GM12878 (cell line): ENCODE data around the gene CLSTN2. TPM values are rescaled to one million over a fixed set of nuclear protein-coding genes. Genes with fewer than 3 reads are reported as not detected.

ENCODE experiments used
- ATAC-seq: fragments of 200-7000 bp; cut with Tn5 transposase; 3 replicates; pipeline ENCODE4 v1.9.1; 2020; ENCODE audit warnings: mild to moderate bottlenecking, moderate library complexity
- BruUV-seq: library from RNA; stranded (reverse); fragments of 400-500 nt; replicated peaks from 2 replicates; lab custom pipeline; 2021; lab: Mats Ljungman, UMichigan
- CTCF ChIA-PET: fragments of 300-600 bp; sonication (Branson Sonifier 250); formaldehyde crosslinking; extraction: SDS; loops from one replicate; lab custom pipeline; 2021; ENCODE audit warnings: inconsistent platforms; lab: Yijun Ruan, JAX
- POLR2A ChIA-PET: fragments of 350-600 bp; formaldehyde crosslinking; extraction: SDS; loops from one replicate; lab custom pipeline; 2021; ENCODE audit warnings: inconsistent platforms; lab: Charles Lee
- RAD21 ChIA-PET: fragments of 300-600 bp; sonication (Branson Sonifier 250); formaldehyde crosslinking; loops from one replicate; lab custom pipeline; 2023; ENCODE audit warnings: antibody characterized with exemption; ENCODE audit not compliant: unreplicated experiment; lab: Charles Lee
- SMC1A ChIA-PET: fragments of 300-600 bp; sonication (Branson Sonifier 250); formaldehyde crosslinking; loops from one replicate; lab custom pipeline; 2023; ENCODE audit not compliant: unreplicated experiment, uncharacterized antibody; lab: Charles Lee
- DNase-seq: peaks from one replicate; pipeline ENCODE4 v3.0.0-alpha.2; 2011; ENCODE audit warnings: low read depth, low spot score
- FAIRE-seq: peaks from 3 replicates; lab custom pipeline; 2011; peaks lifted over from hg19 to GRCh38; lab: Jason Lieb, UNC
- H2AFZ ChIP-seq: 2 replicates; pipeline ENCODE4 v1.6.0; 2011; ENCODE audit warnings: low read depth, low read length, control low read depth; ENCODE audit not compliant: control insufficient read depth
- H3K27ac ChIP-seq: 2 replicates; pipeline ENCODE4 v1.5.1; 2011; ENCODE audit warnings: control low read depth; ENCODE audit not compliant: control insufficient read depth, insufficient read depth
- H3K27me3 ChIP-seq, 2 experiments: replicated peaks in 1 of 2; 2 replicates each; pipeline versions ENCODE4 v1.6.0 to v1.6.1; 2011; ENCODE audit warnings: low read length in 1 of 2; ENCODE audit not compliant: control insufficient read depth in 2 of 2, insufficient read depth in 2 of 2
- H3K36me3 ChIP-seq, 2 experiments: 2 replicates each; pipeline ENCODE4 v1.5.1; 2011; ENCODE audit warnings: low read length in 1 of 2; ENCODE audit not compliant: control insufficient read depth in 2 of 2, insufficient read depth in 2 of 2
- H3K4me1 ChIP-seq: 2 replicates; pipeline ENCODE4 v1.6.1; 2011; ENCODE audit warnings: mild to moderate bottlenecking, low read length, moderate library complexity, mixed read lengths; ENCODE audit not compliant: control insufficient read depth, insufficient read depth
- H3K4me2 ChIP-seq: 2 replicates; pipeline ENCODE4 v1.6.0; 2011; ENCODE audit warnings: control low read depth; ENCODE audit not compliant: control insufficient read depth, insufficient read depth
- H3K4me3 ChIP-seq: fragments of 200-600 bp; sonication (generic); 2 replicates; pipeline ENCODE4 v1.5.1; 2016
- H3K79me2 ChIP-seq: 2 replicates; pipeline ENCODE4 v1.6.0; 2011; ENCODE audit warnings: low read length; ENCODE audit not compliant: control insufficient read depth, insufficient read depth
- H3K9ac ChIP-seq: 2 replicates; pipeline ENCODE4 v1.8.0; 2011; ENCODE audit warnings: low read length, control low read depth, mixed read lengths; ENCODE audit not compliant: control insufficient read depth, insufficient read depth
- H3K9me3 ChIP-seq: replicated peaks from 3 replicates; pipeline ENCODE4 v1.5.1; 2011; ENCODE audit warnings: mild to moderate bottlenecking, low read length; ENCODE audit not compliant: control insufficient read depth, insufficient read depth
- H4K20me1 ChIP-seq: 2 replicates; pipeline ENCODE4 v1.6.0; 2011; ENCODE audit not compliant: control insufficient read depth, insufficient read depth
- ETV6 ChIP-seq, 2 experiments: fragments of 450-650 bp in 1 of 2; IDR thresholded peaks in 1 of 2; conservative IDR thresholded peaks in 1 of 2; 2 replicates each; pipeline ENCODE4 v1.6.1; 2014; ENCODE audit warnings: antibody characterized with exemption in 1 of 2, borderline replicate concordance in 1 of 2, low read depth in 1 of 2, mild to moderate bottlenecking in 1 of 2, moderate library complexity in 1 of 2
- HSF1 ChIP-seq: fragments of 150-350 bp; IDR thresholded peaks from 2 replicates; pipeline ENCODE4 v1.6.1; 2014; ENCODE audit warnings: mild to moderate bottlenecking, low read depth, low read length
- IRF4 ChIP-seq: IDR thresholded peaks from 2 replicates; pipeline ENCODE4 v1.6.1; 2011; ENCODE audit warnings: low read depth, low read length
- KDM1A ChIP-seq: fragments of 200-600 bp; sonication (generic); IDR thresholded peaks from 2 replicates; pipeline ENCODE4 v1.6.1; 2016; ENCODE audit warnings: borderline replicate concordance
- MLLT1 ChIP-seq: fragments of 450-650 bp; IDR thresholded peaks from 2 replicates; pipeline ENCODE4 v1.6.1; 2016; ENCODE audit warnings: mild to moderate bottlenecking
- MYC ChIP-seq: IDR thresholded peaks from 2 replicates; pipeline ENCODE4 v1.6.1; 2011; ENCODE audit warnings: mild to moderate bottlenecking, low read length, moderate library complexity, inconsistent platforms; ENCODE audit not compliant: insufficient read depth, insufficient replicate concordance, insufficient read length, severe bottlenecking
- NFYA ChIP-seq: IDR thresholded peaks from 2 replicates; pipeline ENCODE4 v1.6.1; 2011; ENCODE audit warnings: low read depth, mild to moderate bottlenecking, low read length, improper control_type of control experiment, borderline replicate concordance
- NR2C2 ChIP-seq: IDR thresholded peaks from 2 replicates; pipeline ENCODE4 v1.6.1; 2011; ENCODE audit warnings: borderline replicate concordance, low read depth; ENCODE audit not compliant: control insufficient read depth, insufficient read length
- SMARCA5 ChIP-seq: fragments of 450-650 bp; IDR thresholded peaks from 2 replicates; pipeline ENCODE4 v1.6.1; 2017; ENCODE audit warnings: mild to moderate bottlenecking
- SREBF1 ChIP-seq: IDR thresholded peaks from 2 replicates; pipeline ENCODE4 v1.6.1; 2012; ENCODE audit warnings: mild to moderate bottlenecking, low read length
- STAT3 ChIP-seq: IDR thresholded peaks from 2 replicates; pipeline ENCODE4 v1.6.1; 2011; ENCODE audit warnings: low read depth, low read length, improper control_type of control experiment
- SUPT20H ChIP-seq: IDR thresholded peaks from 2 replicates; pipeline ENCODE4 v1.6.1; 2011; ENCODE audit warnings: low read depth, mild to moderate bottlenecking, low read length, moderate library complexity, borderline replicate concordance; ENCODE audit not compliant: control insufficient read depth
- in situ Hi-C: fragments of 300-500 bp; cut with MboI; formaldehyde crosslinking; loops from 9 replicates; pipeline ENCODE4 v1.14.3; 2018; ENCODE audit warnings: mixed read lengths
- intact Hi-C: fragments of 100-400 bp; cut with micrococcal nuclease; formaldehyde crosslinking; loops from one replicate; pipeline ENCODE4 v1.14.2; 2022; ENCODE audit not compliant: unreplicated experiment
- polyA plus RNA-seq, 11 experiments: library from polyadenylated mRNA; depleted of rRNA in 4 of 11; unstranded in 6 of 11; stranded (reverse) in 5 of 11; fragments of >200 nt; fragmentation: Nextera tagmentation in 4 of 11; fragmentation: Illumina TruSeq in 1 of 11; extraction: Ambion mirVana in 4 of 11; extraction: Trizol in 1 of 11; gene quantifications; 1 replicate in 1 of 11; 2 replicates in 10 of 11; pipeline versions ENCODE4 v1.2.1 to v1.2.3, GENCODE V29; 2011 to 2016; ENCODE audit warnings: inconsistent platforms in 2 of 11, missing spikeins in 2 of 11, low read depth in 1 of 11
- total RNA-seq, 4 experiments: library from RNA; depleted of rRNA in 3 of 4; stranded (reverse); fragments of >200 nt in 3 of 4; fragmentation: Illumina TruSeq in 1 of 4; extraction: Trizol in 1 of 4; gene quantifications; 2 replicates each; pipeline versions ENCODE4 v1.2.1 to v1.2.3, GENCODE V29; 2013 to 2021

The CLSTN2 gene
- total and polyA plus RNA-seq, 10 of the 15 experiments (the other 5 are each of a cell fraction or from before 2014, with no cell fraction given), result under 0.01 to 0.10 (median under 0.01) TPM; not detected in 5

GRCh38 chr3:140347151-140347550 is 412.2 kb downstream of the CLSTN2 start:
- ChIA-PET RAD21 (no interaction called here), POLR2A (no interaction called here), SMC1A (no interaction called here), CTCF (no interaction called here)
- no peak overlapping the region for H3K4me3 ChIP-seq
- intact Hi-C loops (no loop called here), in situ Hi-C loops (no loop called here)
- no peaks in the 10 kb centered on the region for H4K20me1 ChIP-seq
- no peak overlapping the region for H3K27ac ChIP-seq
- no peak overlapping the region for H3K4me2 ChIP-seq
- DNase-seq, result no peak
- no peaks in the 10 kb centered on the region for H3K79me2 ChIP-seq
- H3K9me3 ChIP-seq, result no peaks in the 10 kb centered on the region; the same call in 2 of the 3 replicates
- no peak overlapping the region for H3K9ac ChIP-seq
- no peak for ATAC-seq
- no peaks in the 10 kb centered on the region; a peak in 1 of 4 replicates for H3K27me3 ChIP-seq
- H3K36me3 ChIP-seq, result no peaks in the 10 kb centered on the region
- no TSS peak for BruUV-seq
- FAIRE-seq, result no peak
- H3K4me1 ChIP-seq, result no peaks in the 10 kb centered on the region
- TF ChIP-seq STAT3 (no peak), MLLT1 (no peak), KDM1A (no peak), HSF1 (no peak), ETV6 (conservative IDR thresholded peaks at IDR 0.05 in 1 of 2, IDR thresholded peaks at IDR 0.05 in 1 of 2; ENCODE audit: borderline replicate concordance in 1 of 2, low read depth in 1 of 2) (no peak), NFYA (no peak), SREBF1 (no peak), NR2C2 (no peak), SUPT20H (no peak), IRF4 (no peak), SMARCA5 (no peak), MYC (no peak)
- no peak overlapping the region for H2AFZ ChIP-seq
